ENCODE results near the gene MLXIPL.

Gene MLXIPL

GRCh38 chr7:73573276-73573675 is 51.0 kb downstream of the MLXIPL start:
- no peak for TF ChIP-seq CTCF (IDR thresholded peaks at IDR 0.05; ENCODE audit: low read length, missing control alignments)
- H3K4me3 ChIP-seq (replicated peaks; ENCODE audit: low read depth, low read length): no peak overlapping the region

GRCh38 chr7:73572767-73573186 is 51.5 kb downstream of the MLXIPL start:
- H3K4me3 ChIP-seq (replicated peaks; ENCODE audit: low read depth, low read length): no peak overlapping the region
- no peak for DNase-seq (ENCODE audit: low read depth)
- TF ChIP-seq CTCF (IDR thresholded peaks at IDR 0.05; ENCODE audit: low read length, missing control alignments): no peak

More at GRCh38 chr7:73573276-73573675, 51.0 kb downstream of the MLXIPL start:
- no peak for DNase-seq (ENCODE audit: low read depth)

GRCh38 chr7:73570977-73571376 is 53.3 kb downstream of the MLXIPL start:
- TF ChIP-seq CTCF (IDR thresholded peaks at IDR 0.05; ENCODE audit: low read length, missing control alignments): no peak
- H3K4me3 ChIP-seq (replicated peaks; ENCODE audit: low read depth, low read length): no peak overlapping the region
- DNase-seq (ENCODE audit: low read depth): no peak

GRCh38 chr7:73570521-73570920 is 53.8 kb downstream of the MLXIPL start:
- no peak for TF ChIP-seq CTCF (IDR thresholded peaks at IDR 0.05; ENCODE audit: low read length, missing control alignments)
- DNase-seq (ENCODE audit: low read depth): no peak
- H3K4me3 ChIP-seq (replicated peaks; ENCODE audit: low read depth, low read length): no peak overlapping the region

- DNase-seq (ENCODE audit: low read depth): no peak
Observed at GRCh38 chr7:73569042-73569608, 55.2 kb downstream of the MLXIPL start.

GRCh38 chr7:73567846-73568685 is 56.3 kb downstream of the MLXIPL start:
- no peak overlapping the region for H3K4me3 ChIP-seq (replicated peaks; ENCODE audit: low read depth, low read length)
- no peak for DNase-seq (ENCODE audit: low read depth)
- TF ChIP-seq CTCF (IDR thresholded peaks at IDR 0.05; ENCODE audit: low read length, missing control alignments): no peak

More at GRCh38 chr7:73569042-73569608, 55.2 kb downstream of the MLXIPL start:
- H3K4me3 ChIP-seq (replicated peaks; ENCODE audit: low read depth, low read length): no peak overlapping the region
- TF ChIP-seq CTCF (IDR thresholded peaks at IDR 0.05; ENCODE audit: low read length, missing control alignments): no peak

Measured in fibroblast of pulmonary artery (primary cell).